Stimulated activated CD8-positive, alpha-beta memory T cell treated with anti-CD3 and anti-CD28 coated beads, Interleukin-4, amount 100 ng/mL, for 24 hours (primary cell): Measurements from ENCODE around the gene DUSP2.
A peak's percentile ranks its signal among the peaks of the same experiment; 100 is the strongest.

Source experiments
- DNase-seq: peaks from one replicate; pipeline ENCODE4 v3.0.0-alpha.2; 2020; ENCODE audit warnings: low read depth

DUSP2 gene

DNA sequence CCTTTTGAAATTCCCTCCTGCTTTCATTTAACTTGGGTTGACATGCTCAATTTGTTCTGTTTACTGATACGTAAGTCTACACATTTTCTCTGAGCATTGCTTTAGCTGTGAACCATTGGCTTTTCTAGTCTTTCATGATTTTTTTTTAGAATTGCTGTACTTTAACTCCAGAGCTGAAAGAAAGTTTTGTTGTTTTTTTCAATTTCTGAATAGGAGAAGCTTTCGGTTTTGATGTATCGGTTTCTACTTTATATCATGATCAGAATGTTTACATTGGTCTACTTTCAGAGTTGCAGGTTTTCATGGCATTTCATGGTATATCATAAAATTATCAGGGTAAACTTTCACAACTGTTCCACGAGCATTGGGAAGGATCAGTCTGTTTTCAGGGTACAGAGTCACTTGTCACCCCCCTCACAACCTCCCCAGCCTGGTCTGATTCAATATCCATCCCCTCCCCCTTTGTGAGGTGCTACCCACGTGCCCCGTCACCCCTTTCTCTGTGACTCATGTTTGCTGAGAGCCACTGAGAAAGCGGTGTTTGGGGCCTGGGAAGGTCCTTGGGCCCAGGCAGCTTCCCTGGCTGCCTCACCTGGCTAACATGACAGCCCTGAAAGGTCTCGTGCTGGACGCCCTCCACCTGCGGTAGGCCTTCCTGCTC is 14.0 kb downstream of the DUSP2 start:
- no peak for DNase-seq

DNA sequence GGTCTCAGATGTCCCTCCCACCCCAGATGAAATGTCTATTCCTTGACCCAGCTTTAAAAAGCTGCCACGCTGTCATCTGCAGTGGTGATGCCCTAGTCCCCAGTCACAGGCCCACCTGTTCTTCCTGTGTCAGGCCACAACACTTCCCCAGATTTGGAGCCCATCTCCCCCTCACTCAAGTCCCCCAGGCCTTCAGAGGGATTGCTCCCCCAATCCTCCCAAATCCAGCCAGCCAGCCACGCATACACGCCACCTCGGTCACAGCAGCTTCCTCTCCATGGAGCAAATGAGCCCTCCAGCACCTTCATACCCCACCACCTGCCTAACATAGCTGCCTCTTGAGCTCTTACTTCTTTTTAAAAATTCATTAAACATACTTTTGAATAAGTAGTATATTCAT is 14.8 kb downstream of the DUSP2 start:
- no peak for DNase-seq

DNA sequence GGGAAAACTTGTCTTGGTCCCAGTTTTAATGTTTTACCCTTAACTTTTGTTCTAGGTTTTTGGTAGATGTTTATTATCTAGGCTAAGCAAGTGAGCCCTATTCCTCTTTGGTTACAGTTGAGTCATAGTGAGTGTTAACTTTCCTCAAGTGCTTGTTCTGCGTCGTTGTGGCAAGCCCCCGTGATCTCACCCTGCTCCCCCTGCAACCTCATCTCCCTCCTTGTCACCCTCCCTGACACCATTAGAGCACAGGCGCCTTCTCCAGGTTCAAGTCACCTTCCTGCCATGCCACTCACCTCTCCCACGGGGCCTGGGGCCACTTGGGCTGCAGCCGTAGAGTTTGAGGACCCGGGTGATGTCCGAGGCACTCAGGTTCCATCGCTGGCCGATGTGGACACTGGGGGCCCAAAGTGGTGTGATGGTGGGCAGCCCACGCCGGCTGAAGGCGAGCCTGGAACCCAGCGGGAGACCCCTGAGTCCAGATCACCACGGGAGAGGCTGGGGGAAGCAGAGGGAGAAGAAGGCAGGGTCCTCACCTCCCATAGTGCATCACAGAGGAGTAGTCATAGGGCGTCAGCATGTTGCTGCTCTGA is 15.6 kb downstream of the DUSP2 start:
- no peak for DNase-seq

DNA sequence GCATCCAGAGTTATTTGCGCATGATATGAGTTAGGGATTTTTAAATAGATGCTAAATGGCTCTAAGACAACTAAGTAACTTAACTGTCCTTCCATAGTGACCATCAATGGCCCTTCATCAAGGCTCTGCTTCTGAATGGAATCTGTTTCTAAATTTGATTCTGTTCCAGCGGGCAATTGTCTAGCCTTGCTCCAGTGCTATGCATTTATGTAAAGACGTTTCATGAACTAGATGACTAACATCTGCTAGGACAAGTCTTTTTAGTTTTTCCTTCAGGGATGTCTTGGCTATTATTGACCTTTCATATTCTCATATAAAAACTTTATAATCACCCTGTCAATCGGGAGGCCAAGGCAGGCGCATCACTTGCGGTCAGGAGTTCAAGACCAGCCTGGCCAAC is 16.8 kb downstream of the DUSP2 start:
- no peak for DNase-seq

DNA sequence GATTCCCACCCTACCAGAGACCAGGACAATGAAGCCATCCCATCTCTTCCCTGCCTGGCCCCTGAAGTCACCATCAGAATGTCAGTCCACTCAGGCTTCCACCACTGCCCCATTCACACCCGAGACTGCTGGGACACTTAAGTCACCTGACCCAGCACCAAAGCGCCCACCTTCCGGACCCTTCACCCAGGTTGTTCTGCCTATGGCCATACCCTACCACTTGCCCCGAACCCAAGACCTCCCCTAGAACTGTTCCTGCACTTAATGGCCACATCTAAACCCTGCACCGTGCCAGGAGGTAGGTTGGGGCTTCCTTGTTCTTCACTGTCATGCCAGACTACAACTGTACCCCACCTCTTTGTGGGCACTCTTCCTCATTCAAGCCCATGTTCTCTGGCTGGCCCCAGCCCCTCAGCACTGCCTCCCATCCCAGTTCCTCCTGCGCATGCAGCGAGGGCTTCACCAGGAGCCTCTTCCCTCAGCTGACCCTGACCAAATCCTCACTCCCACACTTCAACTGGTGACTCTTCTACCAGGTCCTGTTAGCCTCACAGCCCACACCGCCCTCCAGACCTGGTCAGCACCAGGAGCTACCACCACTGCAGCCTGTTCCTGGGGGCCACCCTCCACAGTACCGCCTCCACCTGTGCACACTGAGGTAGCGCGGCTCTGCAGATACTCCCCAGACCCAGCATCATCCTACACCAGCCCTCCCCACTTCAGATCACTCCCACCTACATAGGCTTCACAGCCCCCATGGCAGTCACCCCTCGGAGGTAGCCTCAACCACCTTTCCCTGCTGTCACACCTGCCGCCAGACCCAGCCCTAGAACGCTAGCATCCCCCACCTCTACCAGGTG is 20.6 kb downstream of the DUSP2 start:
- DNase-seq: no peak

DNA sequence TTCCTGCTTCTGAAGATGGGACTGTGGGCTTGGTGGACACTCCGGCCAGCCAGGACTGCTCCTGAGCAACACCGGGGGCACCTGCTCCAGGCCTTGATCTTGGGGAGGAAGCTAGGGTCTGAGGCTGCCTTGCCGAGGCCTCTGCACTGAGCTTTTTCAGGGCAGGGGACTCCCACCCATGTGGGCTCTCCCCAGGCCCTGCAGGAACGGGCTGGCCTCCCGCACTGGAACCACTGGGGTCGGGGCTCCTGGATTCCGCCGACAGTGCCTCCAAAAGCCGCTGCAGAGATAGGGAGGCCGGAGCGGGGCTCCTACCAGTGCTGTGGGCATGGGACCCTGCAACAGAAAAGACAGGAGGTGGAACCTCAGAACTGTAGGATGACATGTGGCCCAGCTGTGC is 21.3 kb downstream of the DUSP2 start:
- no peak for DNase-seq

DNA sequence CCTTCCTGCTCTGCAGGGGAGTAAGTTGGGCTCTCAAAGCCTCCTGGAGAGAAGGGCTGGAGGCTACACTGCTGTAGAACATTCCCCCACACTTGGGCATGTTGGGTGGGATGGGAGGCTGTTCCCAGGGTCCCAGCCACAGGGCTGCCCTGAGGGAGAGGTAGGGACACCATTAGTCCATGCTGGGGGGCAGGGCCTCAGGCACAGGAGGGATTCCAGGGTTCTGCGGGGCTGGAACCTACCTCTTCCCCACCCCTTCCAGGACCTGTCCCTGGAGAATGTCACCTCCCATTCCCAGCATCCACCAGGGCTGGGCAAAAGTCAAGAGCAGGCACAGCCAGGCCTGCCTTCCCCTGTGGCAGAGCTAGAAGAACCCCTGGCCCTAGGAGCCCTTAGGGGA is 21.9 kb downstream of the DUSP2 start:
- no peak for DNase-seq

DNA sequence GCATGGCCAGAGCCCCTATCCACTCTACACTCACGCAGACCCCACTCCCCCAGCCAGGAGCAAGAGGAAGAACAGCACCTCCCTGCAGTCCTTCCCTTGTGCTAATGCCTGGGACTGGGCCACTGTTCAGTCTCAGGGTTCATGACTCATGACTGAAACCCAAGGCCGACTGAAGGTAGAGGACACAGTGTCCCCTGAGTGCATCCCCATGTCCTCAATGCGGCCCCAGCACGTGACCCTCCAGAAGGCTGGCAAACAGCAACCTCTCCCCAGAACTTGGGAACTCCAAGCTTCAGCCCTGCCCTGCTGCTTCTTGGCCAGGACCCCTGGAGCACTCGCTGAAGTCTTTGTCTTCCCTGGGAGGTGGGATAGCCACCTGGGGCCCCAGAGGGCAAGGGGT is 22.8 kb downstream of the DUSP2 start:
- DNase-seq: no peak

DNA sequence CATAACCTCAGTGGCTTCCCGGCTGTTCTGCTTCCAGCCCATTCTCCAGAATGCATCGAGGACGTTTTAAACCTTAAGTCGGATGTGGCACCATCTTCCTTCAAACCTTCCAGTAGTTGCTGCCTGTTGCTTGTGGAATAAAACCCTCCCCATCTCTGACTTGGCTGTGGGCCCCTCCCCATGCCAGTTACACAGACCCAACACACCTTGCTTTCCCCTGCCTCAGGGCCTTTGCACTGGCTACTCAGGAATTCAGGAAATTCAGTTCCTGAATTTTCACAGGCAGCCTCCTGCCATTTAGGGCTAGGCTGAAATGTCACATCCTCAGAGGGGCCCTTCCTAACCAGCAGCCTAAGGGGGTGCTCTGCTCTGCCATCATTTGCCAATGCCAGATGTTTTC is 23.8 kb downstream of the DUSP2 start:
- DNase-seq: no peak

DNA sequence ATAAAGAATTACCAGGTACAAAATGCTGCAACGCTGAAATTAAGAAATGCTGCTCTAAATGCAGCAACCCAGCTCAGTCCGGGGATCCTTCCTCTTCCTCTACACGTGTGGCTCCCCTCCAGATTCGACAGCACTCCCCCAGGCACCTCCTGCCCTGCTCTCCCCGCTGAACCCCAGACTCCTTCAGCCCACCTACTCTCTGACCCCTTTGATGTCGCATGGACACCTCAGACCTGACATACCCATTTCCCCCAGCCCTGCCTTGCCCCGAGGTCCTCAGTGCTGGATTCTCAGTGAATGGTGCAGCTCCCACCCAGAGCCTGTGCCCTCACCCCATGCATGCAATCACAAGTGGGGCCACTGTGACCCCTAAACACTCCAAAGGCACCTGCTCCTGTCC is 24.2 kb downstream of the DUSP2 start:
- DNase-seq: no peak

DNA sequence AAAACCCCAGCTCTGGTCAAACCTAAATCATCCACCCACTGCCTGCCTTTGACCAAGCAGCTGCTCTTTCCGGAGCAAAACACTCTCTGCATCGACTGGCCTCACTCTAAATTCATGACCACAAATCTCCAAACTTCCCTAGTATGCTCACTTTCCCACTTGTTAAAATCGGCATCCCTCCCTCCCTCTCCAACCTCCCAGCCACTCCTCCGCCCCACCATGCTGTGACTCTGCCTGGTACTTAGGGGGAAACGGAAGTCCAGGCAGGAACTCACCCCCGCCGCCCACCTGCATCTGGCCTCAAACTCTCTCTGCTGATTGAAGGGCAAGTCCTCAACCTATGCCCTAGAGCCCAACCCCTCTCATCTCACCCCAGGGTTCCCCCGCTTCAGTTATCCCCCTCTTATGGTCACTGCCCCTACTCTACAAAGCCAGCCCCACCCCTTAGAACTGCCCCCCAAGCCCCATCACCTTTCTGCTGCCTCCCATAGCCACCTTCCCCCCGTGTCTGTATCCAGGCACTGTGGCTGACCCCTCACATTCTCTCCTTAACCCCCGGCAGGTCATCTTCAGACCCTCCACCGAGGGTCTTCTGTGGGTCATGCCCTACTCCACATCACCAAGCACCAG is 25.0 kb downstream of the DUSP2 start:
- no peak for DNase-seq

DNA sequence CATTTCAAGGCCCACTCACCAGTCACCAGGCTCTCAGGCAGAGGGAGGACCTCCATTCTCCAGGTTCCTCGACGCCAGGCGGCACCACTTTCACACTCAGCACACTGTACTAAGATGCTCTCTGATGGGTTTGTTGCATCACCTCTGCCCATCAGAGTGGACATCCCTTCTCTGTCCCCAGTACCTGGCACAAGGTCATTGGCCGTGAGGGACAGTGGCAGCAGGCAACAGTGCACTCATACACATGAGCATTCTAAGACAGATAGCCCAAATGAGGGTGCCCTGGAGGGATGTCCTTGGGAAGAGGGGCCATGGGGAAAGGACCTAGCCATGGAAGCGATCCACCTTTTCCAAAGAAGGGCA is 25.9 kb downstream of the DUSP2 start:
- no peak for DNase-seq

DNA sequence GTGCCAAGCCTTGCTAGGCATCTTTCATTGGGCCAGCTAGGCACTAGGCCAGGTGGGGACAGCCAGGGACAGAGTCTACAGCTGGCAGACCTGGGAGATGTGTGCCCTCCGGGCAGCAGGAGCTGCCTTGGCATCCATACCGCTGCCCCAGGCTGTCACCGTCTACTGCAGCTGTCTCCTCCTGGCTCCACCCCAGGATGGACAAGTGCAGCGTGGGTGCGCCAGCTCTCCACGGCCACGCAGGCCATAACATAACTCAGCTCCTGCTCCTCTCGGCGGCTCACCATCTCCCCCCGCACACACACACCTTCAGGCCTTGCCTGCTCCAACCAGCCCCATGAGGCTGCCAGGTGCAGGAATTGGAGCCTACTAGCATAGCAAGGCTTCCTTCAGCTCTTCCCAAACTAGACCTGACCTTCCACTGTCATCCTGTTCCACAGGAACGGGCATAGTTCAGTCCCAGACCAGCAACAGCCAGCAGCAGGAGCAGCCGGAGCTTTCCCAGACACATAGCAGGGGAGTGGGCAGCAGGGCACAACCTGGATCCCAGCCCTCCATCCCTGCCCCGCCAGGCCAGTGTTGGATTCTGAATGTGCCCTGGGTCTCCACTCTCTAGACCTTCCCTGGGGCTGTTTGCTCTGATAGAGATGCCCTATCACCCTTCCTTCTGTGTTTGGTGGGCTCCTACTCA is 26.4 kb downstream of the DUSP2 start:
- DNase-seq: no peak

DNA sequence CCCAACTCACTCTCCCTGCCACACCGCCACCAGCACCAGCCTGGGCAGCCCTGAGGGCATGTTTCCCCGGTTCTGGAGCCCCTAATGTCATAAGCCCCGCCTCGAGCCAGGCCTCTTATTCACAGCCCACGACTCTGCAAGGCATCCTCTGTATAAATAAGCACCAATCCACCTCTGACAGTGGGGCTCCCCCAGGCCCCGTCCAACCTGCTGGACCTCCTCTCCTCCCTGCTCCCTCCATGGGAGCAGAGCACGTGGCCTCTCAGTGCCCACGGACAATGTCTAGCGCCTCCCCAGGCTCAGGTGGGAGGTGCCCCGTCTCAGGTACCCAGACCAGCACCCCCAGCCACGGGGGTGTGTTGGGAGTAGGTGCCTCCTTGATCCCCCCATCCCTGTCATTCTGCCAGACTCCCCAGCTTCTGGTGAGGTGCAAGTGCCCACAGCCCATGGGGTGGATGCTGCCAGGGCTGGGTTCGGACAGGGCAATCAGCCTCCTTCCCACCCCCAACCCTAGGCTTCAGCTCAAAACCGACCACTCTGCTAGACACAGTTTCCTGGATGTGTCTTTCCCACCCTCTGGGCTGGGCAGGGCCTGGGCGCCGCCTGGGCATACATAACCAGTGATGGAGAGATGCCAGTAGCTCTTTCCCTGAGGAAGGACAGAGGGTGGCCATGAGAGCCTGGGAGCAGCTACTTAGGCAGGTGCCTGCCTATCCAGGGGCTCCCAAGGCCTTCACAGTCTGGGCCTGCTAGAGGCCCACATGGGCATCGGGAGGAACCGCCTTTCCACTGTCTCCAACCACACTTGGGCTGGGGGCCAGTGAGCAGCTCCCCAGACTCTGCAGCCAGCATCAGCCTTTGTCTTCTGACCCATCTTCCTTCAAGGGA is 27.3 kb downstream of the DUSP2 start:
- no peak for DNase-seq

DNA sequence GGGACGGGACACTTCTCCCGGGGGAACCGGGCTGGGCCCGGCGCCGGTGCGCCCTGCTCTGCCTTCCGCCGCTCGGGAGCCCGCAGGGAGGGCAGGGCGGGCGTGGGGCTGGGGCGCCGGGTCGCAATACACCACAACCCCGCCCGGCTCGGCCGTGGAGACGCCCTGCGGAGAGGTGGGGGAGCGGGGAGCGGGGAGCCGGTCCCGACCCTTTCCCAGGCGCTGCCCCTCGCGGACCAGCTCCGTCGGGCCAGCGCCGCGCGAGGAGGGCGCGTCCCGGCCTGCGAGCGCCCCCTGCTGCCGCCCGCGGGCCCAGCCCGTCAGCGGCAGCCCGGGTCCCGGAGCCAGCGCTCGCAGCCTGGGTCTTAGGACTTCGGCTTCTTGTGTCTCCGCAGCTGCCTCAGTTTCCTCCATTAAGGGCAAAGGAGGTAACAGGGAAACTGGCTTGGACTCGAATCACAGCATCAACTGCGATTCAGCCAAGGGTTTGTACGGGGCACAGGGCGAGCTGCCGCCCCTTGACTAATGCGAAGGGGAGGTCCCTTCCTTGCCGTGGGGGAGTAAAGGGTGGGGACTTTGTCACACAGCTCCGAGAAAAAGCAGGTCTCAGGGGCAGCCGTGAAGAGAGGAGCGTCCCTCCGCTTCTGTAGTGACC is 28.2 kb downstream of the DUSP2 start:
- no peak for DNase-seq

DNA sequence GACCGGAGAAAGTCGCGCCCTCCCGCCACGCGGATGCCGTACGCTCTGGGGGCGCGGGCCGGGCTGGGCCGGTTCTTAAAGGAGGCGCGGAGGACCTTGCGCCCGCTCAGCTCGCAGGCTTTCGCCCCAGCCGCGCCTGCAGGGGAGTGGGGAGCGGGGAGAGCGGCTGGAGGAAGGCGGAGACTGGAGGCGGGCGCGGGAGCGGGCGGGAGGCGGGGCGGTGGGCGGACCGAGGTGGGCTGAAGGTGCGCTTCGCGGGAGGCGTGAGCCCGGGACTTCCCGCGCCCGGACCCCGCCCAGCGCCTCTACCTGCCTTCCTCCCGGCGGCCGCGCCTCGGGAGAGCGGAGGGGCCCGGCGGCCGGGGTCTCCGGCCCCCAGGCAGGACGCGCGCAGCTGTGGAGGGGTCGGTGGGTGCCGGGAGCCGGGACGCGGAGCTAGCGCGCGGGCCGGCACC is 28.8 kb downstream of the DUSP2 start, which contains the start of gene ADRA2B:
Gene ADRA2B, minus strand, starts transcription at position 148 of the 455 bp plus-strand sequence. CDS start 422 bp downstream, outside the sequence.
- peak; percentile 69 for DNase-seq

DNA sequence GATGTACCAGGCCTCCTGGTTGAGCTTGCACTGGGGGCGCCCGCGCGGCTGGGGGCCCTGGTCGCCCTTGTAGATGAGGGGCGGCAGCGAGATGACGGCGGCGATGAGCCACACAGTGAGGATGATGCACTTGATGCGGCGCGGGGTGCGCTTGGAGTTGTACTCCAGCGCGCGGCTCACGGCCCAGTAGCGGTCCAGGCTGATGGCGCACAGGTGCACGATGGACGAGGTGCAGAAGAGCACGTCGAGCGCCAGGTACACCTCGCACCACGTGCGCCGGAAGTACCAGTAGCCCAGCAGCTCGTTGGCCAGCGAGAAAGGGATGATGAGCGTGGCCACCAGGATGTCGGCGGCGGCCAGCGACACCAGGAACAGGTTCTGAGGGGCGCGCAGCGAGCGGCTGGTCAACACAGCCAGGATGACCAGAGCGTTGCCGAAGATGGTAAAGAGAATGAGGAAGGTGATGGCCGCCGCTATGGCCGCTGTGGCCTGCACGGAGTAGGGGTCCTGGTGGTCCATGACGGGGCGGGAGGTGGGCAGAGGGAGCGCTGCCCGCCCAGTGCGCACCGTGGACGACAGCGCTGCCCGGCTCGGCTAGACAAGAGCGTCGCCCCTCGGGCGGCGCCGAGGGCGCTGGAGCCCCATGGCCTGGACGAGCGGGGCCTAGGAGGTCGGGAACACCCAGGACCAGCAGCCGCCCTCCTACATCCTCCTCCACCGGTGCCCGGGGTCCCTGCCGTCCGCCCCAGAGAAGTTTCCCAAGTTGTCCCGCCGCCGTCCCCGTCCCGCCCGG is 29.4 kb downstream of the DUSP2 start:
- DNase-seq: no peak

DNA sequence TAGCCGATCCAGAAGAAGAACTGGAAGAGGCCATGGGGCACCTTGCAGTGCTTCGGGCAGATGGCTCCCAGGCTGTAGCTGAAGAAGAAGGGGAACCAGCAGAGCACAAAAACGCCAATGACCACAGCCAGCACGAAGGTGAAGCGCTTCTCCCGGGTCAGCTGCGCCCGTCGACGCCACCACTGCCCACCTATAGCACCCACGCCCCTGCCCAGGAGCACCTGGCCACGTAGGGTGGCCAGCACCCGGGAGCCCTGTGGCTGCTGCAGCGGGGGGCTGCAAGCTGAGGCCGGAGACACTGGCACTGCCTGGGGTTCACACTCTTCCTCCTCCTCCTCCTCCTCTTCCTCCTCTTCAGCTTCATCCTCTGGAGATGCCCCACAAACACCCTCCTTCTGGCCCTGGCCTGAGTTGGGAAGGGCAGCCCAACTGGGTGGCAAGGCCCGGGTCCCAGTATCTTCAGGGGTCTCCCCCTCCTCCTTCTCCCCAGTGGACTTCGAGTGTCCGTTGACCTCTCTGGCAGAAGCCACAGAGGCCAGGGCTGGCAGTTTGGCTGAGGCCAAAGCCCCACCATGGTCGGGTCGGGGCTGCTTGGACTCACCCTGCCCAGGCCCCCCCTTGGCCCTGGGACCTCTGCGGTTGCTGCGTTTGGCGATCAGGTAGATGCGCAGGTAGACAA is 30.2 kb downstream of the DUSP2 start:
- DNase-seq: no peak

DNA sequence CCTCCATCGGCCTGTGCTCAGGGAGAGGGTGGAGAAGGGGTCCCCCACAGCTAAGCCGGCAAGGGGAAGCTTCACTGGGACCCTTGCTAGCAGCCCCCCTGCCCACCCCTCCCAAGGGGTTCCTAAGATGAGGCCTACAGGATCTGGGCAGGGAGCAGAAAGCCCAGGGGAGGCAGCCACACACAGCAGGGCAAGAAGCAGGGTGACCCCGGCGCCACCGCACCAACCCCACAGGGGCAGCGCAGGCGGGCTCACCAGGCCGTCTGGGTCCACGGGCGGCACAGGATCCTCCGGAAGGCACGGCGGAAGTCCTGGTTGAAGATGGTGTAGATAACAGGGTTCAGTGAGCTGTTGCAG is 30.7 kb downstream of the DUSP2 start:
- DNase-seq: no peak
